ENCODE results near the gene RAB30.

RAB30 gene

DNA sequence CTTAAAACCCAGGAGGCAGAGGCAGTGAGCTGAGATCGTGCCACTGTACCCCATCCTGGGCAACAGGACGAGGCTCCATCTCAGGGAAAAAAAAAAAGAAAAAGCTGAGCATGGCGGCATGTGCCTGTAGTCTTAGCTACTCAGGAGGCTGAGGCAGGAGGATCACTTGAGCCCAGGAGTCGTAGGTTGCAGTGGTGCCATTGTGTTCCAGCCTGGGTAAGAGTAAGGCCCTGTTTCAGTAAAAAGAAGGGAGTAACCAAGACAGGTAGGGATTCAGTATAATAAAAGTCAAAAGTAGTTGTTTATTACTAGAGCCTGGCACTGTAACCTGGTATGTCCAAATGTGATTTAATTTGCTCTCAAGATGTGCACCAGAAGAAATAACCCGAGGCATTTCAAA is 8.1 kb upstream of the RAB30 start:
- Mint-ChIP-seq H3K4me3 (no peak overlapping the region), H3K4me1 (ENCODE audit: low read depth) (peaks cover 39% of the 10 kb centered on the region), H3K9me3 (no peaks in the 10 kb centered on the region), H3K36me3 (ENCODE audit: low read depth) (peaks cover 44% of the 10 kb centered on the region), H3K27me3 (no peaks in the 10 kb centered on the region), H3K27ac (peak overlapping the region; percentile 73)

DNA sequence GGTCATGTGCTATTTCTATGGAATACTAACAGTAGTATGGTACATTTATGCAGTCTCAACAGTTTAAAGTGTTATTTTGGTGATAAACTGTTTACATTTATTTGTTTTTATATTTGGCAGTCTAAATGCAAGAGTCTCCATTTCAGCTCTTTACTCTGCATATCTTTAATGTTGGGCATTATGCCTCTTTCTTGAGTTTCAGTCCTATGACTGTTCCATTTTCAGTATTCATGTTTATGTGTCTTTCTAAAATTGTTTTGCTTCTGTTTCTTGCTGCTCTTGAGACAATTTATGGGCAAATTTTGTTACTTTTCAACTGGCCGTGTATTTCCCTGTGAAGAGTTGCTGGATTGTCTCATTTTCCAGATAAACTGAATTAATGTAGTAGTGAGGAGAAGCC is 6.6 kb upstream of the RAB30 start:
- no peaks in the 10 kb centered on the region for H3K9me3 Mint-ChIP-seq
- H3K27ac Mint-ChIP-seq = peak overlapping the region; percentile 36
- H3K4me1 Mint-ChIP-seq (ENCODE audit: low read depth) = peaks cover 54% of the 10 kb centered on the region
- peaks cover 53% of the 10 kb centered on the region for H3K36me3 Mint-ChIP-seq (ENCODE audit: low read depth)
- H3K4me3 Mint-ChIP-seq = no peak overlapping the region
- H3K27me3 Mint-ChIP-seq = no peaks in the 10 kb centered on the region

DNA sequence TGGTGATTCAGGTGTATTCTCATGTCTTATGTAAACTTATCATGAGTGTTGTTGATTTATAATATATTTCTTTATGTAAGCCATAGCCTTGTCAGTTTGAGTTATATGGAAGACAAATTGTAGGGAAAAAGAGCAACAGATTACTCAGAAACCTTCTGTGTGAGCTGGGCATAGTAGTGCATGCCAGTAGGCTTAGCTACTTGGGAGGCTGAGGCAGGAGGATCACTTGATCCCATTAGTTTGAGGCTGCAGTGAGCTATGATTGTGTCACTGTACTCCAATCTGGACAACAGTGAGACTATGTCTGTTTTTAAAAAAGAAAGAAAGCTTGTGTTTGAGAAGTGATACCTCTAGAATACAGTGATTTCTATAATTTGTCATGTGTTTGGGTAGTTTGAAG is 2.2 kb upstream of the RAB30 start:
- H3K27me3 Mint-ChIP-seq = no peaks in the 10 kb centered on the region
- H3K9me3 Mint-ChIP-seq = no peaks in the 10 kb centered on the region
- H3K36me3 Mint-ChIP-seq (ENCODE audit: low read depth) = peaks cover 47% of the 10 kb centered on the region
- no peak overlapping the region for H3K4me3 Mint-ChIP-seq
- H3K27ac Mint-ChIP-seq = peak overlapping the region; percentile 57
- H3K4me1 Mint-ChIP-seq (ENCODE audit: low read depth) = peaks cover 45% of the 10 kb centered on the region

DNA sequence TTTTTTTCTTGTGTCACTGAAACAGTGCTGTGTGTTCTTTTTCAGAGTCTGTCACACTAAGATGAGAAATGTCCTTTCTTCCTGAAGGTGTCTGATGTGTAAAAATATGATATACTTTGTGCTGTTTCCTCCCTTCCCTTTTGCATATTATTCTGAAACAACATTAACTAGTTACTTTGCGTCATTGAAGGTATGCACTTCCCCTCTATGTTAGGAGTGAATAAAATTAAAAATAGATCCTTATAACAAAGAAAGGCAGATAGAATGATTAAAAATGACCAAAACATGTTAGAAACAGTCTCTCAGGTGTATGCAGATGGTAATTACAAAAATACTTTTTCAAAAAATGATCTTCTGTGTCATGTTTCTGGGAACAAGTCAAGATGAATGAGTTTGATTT is 1.6 kb upstream of the RAB30 start:
- peaks cover 40% of the 10 kb centered on the region for H3K4me1 Mint-ChIP-seq (ENCODE audit: low read depth)
- H3K27ac Mint-ChIP-seq = no peak overlapping the region
- H3K27me3 Mint-ChIP-seq = no peaks in the 10 kb centered on the region
- no peaks in the 10 kb centered on the region for H3K9me3 Mint-ChIP-seq
- no peak overlapping the region for H3K4me3 Mint-ChIP-seq
- H3K36me3 Mint-ChIP-seq (ENCODE audit: low read depth) = peaks cover 42% of the 10 kb centered on the region

DNA sequence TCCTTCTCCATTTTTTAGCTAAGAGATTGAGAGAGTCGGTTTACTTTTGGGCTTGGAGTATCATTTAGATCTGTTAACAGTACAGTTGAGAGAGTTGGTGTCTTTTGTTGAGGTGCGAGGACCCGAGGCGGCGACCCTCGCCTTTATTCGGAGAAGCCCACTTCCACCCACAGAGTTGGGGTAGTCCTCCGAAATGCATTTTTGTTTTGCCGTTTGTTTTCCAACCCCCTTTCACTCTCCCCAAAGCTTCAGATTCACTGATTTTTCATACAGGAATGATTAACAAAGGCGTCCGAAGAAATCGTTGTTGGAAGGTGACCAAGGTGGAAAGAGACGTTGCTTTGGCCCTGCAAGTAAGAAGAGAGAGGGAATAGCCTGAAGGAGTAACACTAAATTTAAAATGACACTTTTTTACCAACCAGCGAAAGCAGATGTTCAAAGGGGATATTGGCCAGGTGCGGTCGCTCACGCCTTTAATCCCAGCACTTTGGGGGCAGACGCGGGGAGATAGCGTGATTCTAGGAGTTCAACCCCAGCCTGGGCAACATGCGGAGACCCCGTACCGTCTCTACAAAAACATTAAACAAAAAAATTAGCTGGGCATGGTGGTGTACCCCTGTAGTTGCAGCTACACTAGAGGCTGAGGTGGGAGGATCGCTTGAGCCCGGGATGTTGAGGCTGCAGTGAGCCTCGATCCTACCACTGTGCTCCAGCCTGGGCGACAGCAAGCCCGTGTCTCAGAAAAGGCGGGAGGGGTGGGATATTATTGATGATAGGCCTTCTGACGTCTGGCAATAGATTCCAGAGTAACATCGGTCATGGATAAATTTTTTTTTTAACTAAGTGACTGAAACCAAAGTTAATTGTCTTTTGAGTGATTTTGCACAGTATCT is 899 bp upstream of the RAB30 start:
- Mint-ChIP-seq H3K9me3 (no peaks in the 10 kb centered on the region), H3K4me3 (no peak overlapping the region), H3K4me1 (ENCODE audit: low read depth) (peaks cover 37% of the 10 kb centered on the region), H3K27me3 (no peaks in the 10 kb centered on the region), H3K36me3 (ENCODE audit: low read depth) (peaks cover 40% of the 10 kb centered on the region), H3K27ac (no peak overlapping the region)

DNA sequence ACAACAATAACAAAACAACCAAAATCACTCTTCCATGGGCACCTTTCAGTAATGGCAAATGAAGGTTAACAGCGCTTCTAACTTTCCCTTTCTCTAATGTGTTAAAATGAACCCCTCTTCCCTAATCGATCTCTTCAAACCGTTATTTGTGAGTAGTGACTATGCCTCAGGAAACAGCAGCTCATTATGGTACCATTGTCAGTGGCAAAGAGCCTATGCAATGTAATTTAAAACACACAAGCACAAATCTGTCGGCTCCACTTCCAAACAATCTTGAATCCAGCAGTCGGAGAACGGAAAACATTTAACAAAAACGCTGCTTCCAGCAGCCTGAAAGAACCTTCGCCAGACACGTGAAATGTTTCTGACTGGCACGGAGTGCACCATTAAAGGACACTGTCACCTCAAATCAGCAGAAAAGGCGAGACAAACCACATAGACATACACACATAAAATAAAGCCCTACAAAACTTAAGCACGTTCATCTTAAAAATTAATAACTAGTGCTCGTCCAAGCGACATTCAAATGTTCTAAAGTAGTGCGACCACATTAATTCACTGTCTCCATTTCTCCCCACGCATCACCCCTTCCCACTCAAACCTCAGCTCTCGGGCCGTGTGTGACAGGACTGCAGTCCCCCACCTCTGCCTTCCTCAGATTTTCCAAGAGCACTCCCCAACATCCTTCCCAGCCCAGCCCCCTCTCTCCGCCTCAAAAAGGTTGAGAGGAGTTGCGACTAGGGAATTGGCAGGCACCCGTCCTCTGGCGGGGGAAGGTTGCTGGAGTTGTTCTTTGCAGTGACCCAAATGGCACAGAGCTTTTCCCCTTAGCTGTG is 748 bp downstream of the RAB30 start:
- Mint-ChIP-seq H3K4me3 (no peak overlapping the region), H3K36me3 (ENCODE audit: low read depth) (peaks cover 33% of the 10 kb centered on the region), H3K9me3 (no peaks in the 10 kb centered on the region), H3K27me3 (no peaks in the 10 kb centered on the region), H3K27ac (no peak overlapping the region), H3K4me1 (ENCODE audit: low read depth) (peaks cover 45% of the 10 kb centered on the region)

DNA sequence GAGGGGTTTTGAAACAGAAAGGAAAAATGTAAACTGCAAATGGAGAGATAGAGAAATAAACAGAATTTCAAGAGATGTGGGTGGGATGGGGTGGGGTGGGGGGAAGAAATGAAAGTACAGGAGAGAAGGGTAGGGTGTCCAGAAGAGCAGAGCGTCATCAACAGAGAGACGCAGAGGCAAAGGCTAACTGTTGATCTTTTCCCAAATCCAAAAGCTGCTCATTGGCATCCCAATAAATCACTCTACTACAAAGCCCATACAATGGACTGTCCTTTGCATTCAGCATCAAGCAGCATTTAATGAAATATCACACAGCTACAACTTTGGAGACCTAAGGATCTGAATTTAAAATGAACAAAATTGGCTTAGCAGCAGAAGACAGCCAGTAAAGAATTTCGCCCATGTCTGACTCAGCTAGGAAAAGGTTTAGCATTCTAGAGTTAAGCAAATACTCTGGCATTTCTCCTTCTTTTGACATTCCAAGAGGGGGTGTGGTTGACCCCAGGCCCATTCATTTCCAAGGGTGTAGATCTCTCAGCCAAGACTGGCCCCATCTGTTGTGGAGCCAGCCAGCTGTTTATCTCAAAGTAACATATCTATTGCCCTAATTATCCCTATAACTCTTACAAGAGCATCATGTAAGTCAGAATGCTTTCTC is 1.5 kb downstream of the RAB30 start:
- Mint-ChIP-seq H3K27ac (peak overlapping the region; percentile 38), H3K27me3 (no peaks in the 10 kb centered on the region), H3K36me3 (ENCODE audit: low read depth) (peaks cover 25% of the 10 kb centered on the region), H3K4me3 (no peak overlapping the region), H3K9me3 (no peaks in the 10 kb centered on the region), H3K4me1 (ENCODE audit: low read depth) (peaks cover 45% of the 10 kb centered on the region)

DNA sequence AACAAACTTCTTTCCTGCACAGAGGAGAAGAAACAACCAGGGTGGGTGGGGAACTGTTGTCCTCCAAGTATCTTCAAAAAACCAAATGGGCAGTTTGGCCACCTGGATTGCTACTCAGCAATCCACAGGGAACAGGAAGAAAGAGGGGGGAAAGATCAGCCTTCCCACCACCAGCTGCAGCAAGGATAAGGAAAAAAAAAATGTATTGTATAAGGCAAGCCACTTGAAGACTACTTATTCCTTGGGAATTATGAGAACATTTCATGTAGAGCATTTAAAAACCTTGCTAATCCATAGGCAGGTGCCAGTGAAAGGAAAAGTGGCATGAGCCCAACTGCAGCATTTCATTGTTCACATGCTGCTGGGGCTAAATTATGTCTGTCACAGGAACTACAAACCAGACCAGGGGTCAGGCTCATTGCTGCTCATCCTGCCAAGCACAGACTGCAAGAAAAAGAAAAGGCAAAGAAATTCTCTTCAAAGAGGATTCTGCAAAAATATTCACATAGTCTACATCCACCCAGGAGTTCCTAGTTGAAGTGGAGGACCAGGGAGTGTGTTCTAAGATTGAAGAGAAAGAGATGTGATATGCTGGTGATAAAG is 2.2 kb downstream of the RAB30 start:
- Mint-ChIP-seq H3K27me3 (no peaks in the 10 kb centered on the region), H3K4me1 (ENCODE audit: low read depth) (peaks cover 45% of the 10 kb centered on the region), H3K36me3 (ENCODE audit: low read depth) (peaks cover 20% of the 10 kb centered on the region), H3K4me3 (no peak overlapping the region), H3K27ac (peak overlapping the region; percentile 57), H3K9me3 (no peaks in the 10 kb centered on the region)

DNA sequence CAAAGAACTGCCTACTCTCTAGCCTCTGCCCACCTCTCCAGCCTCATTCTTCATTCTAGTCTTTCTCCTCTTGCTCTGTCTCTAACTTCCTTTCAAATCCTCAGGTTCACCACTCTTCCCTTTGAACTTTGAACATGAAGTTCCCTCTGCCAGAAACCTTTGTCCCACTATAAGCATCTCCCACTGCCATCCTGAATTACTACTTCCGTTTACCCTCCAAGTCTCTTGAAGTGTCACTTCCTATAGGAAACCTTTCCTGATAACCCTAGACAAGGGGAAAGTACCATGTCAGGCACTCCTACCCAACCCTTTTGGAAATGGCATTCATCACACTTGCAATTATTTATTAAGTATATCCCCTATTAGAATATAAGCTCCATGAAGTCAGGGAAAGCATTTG is 3.1 kb downstream of the RAB30 start:
- Mint-ChIP-seq H3K9me3 (no peaks in the 10 kb centered on the region), H3K36me3 (ENCODE audit: low read depth) (peaks cover 11% of the 10 kb centered on the region), H3K4me3 (peak overlapping the region; percentile 3), H3K27ac (peak overlapping the region; percentile 1), H3K27me3 (no peaks in the 10 kb centered on the region), H3K4me1 (ENCODE audit: low read depth) (peaks cover 45% of the 10 kb centered on the region)

DNA sequence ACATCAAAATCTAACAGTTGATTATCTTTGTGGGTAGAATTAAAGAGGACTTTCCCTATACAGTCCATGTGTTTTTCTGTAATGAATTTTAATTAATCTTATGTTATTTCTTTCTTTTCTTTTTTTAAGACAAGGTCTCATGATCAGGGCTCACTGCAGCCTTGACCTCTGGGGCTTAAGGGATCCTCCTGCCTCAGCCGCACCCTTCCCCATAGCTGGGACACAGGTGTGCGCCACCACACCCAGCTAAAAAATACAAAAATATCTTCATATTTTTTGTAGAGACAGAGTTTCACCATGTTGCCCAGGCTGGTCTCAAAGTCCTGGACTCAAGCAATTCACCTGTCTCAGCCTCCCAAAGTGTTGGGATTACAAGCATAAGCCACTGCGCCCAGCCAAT is 7.7 kb downstream of the RAB30 start:
- Mint-ChIP-seq H3K9me3 (peaks cover 4% of the 10 kb centered on the region), H3K4me1 (ENCODE audit: low read depth) (peaks cover 79% of the 10 kb centered on the region), H3K4me3 (peak overlapping the region; percentile 87), H3K27me3 (no peaks in the 10 kb centered on the region), H3K36me3 (ENCODE audit: low read depth) (peaks cover 32% of the 10 kb centered on the region), H3K27ac (peak overlapping the region; percentile 34)

DNA sequence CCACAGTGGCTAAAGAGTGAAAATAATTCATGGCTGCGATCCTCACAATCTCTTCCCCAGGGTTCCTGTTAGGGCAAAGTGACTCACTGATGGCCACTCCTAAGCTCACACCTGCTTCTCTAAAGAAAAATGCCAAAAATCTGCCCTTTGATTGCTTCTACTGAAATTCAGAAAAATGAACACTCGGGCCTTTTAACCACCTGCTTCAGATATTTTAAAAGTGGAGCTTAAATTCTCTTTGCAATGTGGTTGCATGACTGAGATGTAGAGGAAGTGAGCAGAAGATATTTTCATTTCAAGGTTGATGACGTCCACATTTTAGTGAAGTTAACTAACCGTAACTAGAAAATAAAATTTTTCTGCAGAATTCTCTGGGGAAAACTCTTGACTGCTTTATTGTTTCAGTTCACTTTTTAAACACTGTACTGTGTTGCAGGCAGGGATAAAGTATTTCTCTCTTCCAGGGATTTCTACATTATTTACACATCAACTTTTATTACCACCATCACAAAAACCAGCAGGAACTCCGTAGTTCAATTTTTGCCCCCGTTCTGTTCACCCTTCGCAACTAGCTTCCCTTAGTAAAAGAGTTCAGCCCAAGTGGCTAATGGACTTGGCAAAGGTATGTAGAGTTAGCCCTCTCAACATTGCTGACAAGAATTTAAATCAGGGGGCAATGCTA is 8.5 kb downstream of the RAB30 start:
- peaks cover 80% of the 10 kb centered on the region for H3K4me1 Mint-ChIP-seq (ENCODE audit: low read depth)
- H3K27ac Mint-ChIP-seq = peak overlapping the region; percentile 98
- H3K4me3 Mint-ChIP-seq = peak overlapping the region; percentile 87
- H3K36me3 Mint-ChIP-seq (ENCODE audit: low read depth) = peaks cover 36% of the 10 kb centered on the region
- H3K27me3 Mint-ChIP-seq = no peaks in the 10 kb centered on the region
- peaks cover 4% of the 10 kb centered on the region for H3K9me3 Mint-ChIP-seq

DNA sequence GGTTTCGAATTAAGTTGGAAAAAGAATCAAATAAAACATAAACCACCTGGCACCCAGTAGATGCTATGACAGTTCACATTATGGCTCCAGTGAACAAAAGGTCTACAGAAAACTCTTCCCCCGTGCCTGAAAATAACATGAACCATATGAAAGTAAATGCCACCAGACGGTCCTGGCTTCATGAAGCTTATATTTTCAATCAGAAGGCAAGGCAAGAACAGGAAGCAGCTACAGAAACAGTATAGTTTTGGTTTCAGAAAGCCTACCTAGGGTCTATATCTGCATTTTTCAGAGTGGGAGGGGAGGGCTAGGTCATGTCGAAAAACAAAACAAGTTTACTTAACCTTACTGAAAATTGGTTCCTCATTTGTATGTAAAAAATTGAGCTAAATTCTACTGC is 9.8 kb downstream of the RAB30 start:
- Mint-ChIP-seq H3K4me3 (peak overlapping the region; percentile 87), H3K9me3 (peaks cover 4% of the 10 kb centered on the region), H3K27me3 (no peaks in the 10 kb centered on the region), H3K4me1 (ENCODE audit: low read depth) (peaks cover 84% of the 10 kb centered on the region), H3K36me3 (ENCODE audit: low read depth) (peaks cover 32% of the 10 kb centered on the region), H3K27ac (peak overlapping the region; percentile 98)

DNA sequence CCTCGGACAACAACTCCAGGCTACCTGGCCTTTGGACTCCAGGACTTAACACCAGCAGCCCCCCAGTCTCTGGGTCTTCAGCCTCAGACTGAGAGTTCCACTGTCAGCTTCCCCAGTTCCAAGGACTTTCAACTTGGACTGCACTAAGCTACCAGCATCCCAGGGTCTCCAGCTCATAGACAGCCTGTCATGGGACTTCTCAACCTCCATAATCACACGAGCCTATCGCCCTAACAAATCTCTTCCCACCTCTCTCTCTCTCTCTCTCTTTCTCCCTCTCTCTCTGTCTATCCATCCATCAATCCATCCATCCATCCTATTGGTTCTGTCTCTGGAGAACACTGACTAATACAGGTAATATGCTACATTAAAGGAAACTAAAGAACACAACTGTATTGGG is 10.7 kb downstream of the RAB30 start:
- H3K4me3 Mint-ChIP-seq = no peak overlapping the region
- peaks cover 4% of the 10 kb centered on the region for H3K9me3 Mint-ChIP-seq
- no peaks in the 10 kb centered on the region for H3K27me3 Mint-ChIP-seq
- peaks cover 35% of the 10 kb centered on the region for H3K36me3 Mint-ChIP-seq (ENCODE audit: low read depth)
- peaks cover 89% of the 10 kb centered on the region for H3K4me1 Mint-ChIP-seq (ENCODE audit: low read depth)
- peak overlapping the region; percentile 98 for H3K27ac Mint-ChIP-seq

DNA sequence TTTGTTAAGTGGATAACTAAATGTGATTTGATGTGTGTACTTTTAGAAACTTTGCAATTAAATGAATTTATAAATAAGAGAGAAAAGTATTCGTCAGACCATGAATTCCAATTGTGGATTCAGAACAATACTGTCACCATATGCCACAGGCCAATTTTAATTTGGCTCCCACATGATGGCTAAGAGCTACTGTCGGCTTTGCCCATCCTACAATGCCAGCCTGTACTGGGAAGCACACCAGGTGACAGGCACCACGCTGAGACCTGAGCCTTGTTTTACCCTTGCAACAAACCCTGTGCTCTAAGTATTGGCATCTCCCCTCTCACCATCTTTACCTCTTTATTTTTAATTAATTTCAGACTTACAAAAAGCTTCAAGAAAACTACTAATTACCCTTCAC is 14.0 kb downstream of the RAB30 start:
- Mint-ChIP-seq H3K4me3 (no peak overlapping the region), H3K4me1 (ENCODE audit: low read depth) (peaks cover 89% of the 10 kb centered on the region), H3K27ac (no peak overlapping the region), H3K36me3 (ENCODE audit: low read depth) (peaks cover 49% of the 10 kb centered on the region), H3K27me3 (no peaks in the 10 kb centered on the region), H3K9me3 (peaks cover 4% of the 10 kb centered on the region)
